WERI-Rb-1 (cell line): ENCODE measurements around the gene PIK3R1.

Source experiments
- DNase-seq: peaks from one replicate; pipeline ENCODE4 v3.0.0-alpha.2; 2020
- H3K27ac ChIP-seq: fragments of 250-450 bp; sonication (Bioruptor Pico); 2 replicates; pipeline ENCODE4 v1.5.1; 2020; ENCODE audit warnings: mild to moderate bottlenecking, moderate library complexity
- H3K27me3 ChIP-seq: fragments of 250-450 bp; sonication (Bioruptor Pico); 2 replicates; pipeline ENCODE4 v1.5.1; 2021; ENCODE audit warnings: mild to moderate bottlenecking, low read depth, moderate library complexity; ENCODE audit not compliant: insufficient read depth, severe bottlenecking
- H3K36me3 ChIP-seq: fragments of 250-450 bp; sonication (Bioruptor Pico); 2 replicates; pipeline ENCODE4 v1.5.1; 2020; ENCODE audit warnings: mild to moderate bottlenecking, moderate library complexity
- H3K4me3 ChIP-seq: 2 replicates; pipeline ENCODE4 v1.5.1; 2011; ENCODE audit warnings: low read depth, mild to moderate bottlenecking, control low read depth, low read length
- H3K9me3 ChIP-seq: fragments of 250-450 bp; sonication (Bioruptor Pico); 2 replicates; pipeline ENCODE4 v1.5.1; 2021; ENCODE audit warnings: mild to moderate bottlenecking, moderate library complexity; ENCODE audit not compliant: severe bottlenecking
- TF ChIP-seq, protein P1 (sequence below): IDR thresholded peaks from 2 replicates; pipeline ENCODE4 v1.5.1; 2011; ENCODE audit warnings: low read depth, mild to moderate bottlenecking, control low read depth, inconsistent platforms, low read length

Gene PIK3R1

DNA sequence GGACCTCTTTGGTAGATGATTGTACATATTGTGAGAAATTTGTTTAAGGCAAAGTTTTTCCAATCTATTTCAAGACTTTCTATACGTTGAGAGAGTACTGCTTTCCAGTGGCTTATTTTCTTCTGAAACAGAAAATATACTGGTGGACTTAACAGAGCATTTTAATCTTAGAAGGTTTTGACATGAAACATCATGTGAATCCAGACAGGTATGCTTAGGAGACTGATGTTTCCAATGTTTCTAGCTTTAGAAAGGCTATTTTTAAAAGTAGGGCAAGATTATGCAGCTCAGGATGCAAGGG lies 71.0 kb downstream of the PIK3R1 start:
- Histone ChIP-seq H3K4me3 (no peak overlapping the region), H3K36me3 (peaks cover 9% of the 10 kb centered on the region), H3K9me3 (no peaks in the 10 kb centered on the region), H3K27me3 (no peaks in the 10 kb centered on the region), H3K27ac (no peak overlapping the region)
- TF ChIP-seq, protein P1, sequence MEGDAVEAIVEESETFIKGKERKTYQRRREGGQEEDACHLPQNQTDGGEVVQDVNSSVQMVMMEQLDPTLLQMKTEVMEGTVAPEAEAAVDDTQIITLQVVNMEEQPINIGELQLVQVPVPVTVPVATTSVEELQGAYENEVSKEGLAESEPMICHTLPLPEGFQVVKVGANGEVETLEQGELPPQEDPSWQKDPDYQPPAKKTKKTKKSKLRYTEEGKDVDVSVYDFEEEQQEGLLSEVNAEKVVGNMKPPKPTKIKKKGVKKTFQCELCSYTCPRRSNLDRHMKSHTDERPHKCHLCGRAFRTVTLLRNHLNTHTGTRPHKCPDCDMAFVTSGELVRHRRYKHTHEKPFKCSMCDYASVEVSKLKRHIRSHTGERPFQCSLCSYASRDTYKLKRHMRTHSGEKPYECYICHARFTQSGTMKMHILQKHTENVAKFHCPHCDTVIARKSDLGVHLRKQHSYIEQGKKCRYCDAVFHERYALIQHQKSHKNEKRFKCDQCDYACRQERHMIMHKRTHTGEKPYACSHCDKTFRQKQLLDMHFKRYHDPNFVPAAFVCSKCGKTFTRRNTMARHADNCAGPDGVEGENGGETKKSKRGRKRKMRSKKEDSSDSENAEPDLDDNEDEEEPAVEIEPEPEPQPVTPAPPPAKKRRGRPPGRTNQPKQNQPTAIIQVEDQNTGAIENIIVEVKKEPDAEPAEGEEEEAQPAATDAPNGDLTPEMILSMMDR: no peak
- DNase-seq: no peak

DNA sequence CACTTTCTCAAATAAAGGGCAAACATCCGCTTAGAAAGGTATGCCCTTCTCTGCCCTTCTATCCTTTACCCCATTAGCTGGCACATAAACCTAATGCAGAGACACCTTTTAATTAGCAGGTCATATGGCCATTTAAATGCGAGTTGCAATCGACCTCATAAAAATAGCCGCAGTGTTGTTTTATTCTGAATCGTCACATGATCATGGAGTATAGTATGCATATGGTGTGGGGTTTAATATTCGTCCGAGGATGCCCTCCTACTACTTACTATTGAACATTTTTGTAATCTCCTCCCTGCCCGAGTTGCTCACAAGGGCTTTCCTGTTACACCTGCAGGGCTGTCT lies 72.0 kb downstream of the PIK3R1 start:
- H3K27ac ChIP-seq: no peak overlapping the region
- no peaks in the 10 kb centered on the region for H3K9me3 ChIP-seq
- TF ChIP-seq, protein P1: no peak
- H3K36me3 ChIP-seq: peaks cover 8% of the 10 kb centered on the region
- no peak overlapping the region for H3K4me3 ChIP-seq
- no peaks in the 10 kb centered on the region for H3K27me3 ChIP-seq
- no peak for DNase-seq

DNA sequence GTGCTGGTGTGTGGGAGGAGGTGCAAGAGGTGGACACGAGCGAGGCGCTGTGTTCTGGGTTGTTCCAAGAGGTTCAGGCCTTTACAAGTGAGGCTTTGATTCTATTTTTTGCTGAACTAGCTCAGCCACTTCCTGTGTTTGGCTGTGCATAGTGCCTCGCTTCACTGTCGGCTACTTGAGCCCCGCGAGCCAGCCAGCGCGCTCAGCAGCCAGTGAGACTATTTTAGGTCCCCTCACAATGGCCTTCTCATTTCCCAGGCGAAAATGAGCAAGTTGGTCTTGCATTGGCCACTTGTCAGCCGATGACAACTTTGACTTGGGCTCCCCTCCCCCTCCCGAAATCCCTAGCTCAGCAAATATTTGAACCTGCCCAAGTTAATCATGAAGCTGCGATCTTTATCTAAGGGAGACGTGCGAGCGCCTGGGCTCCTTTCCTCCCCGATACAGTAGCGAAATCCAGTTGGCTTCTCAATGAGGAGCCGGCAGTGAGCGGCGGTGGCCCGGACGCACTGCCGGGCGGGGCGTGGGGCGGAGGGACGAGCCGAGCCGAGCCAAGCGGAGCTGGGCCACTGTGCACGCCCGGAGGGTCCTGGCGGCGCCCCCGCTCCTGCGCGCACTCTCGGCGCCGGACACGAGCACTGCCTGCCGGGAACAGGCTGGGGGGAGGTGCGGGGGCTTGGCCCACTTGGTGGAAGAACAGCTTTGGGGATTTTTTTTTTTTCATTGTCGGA lies 72.6 kb downstream of the PIK3R1 start:
- H3K4me3 ChIP-seq: peak overlapping the region; percentile 34
- DNase-seq: peak; percentile 17
- H3K36me3 ChIP-seq: peaks cover 9% of the 10 kb centered on the region
- TF ChIP-seq, protein P1: no peak
- no peaks in the 10 kb centered on the region for H3K27me3 ChIP-seq
- H3K9me3 ChIP-seq: no peaks in the 10 kb centered on the region
- H3K27ac ChIP-seq: no peak overlapping the region

DNA sequence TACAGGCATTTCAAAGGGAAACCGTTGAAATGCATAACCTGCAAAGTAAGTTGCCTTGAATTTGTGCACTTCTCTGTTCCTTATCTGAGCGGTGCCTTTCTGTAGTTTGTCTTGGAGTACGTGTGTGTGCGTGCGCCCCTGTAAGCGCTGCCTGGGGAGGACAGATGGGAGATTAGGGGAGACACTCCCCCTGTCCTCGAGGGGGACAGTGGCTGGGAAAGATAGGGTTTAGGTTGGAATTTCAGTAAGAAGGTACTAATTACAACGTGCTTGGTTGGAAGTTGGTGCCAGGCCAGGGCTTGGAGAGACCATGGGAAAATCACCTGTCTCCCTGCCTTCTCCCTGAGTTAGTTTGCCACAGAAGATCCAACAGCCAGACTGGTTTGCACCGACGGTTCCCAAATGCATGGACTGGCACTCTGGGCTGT lies 73.2 kb downstream of the PIK3R1 start:
- H3K9me3 ChIP-seq: no peaks in the 10 kb centered on the region
- H3K4me3 ChIP-seq: peak overlapping the region; percentile 34
- TF ChIP-seq, protein P1: no peak
- H3K27me3 ChIP-seq: no peaks in the 10 kb centered on the region
- DNase-seq: no peak
- peaks cover 9% of the 10 kb centered on the region for H3K36me3 ChIP-seq
- H3K27ac ChIP-seq: no peak overlapping the region

DNA sequence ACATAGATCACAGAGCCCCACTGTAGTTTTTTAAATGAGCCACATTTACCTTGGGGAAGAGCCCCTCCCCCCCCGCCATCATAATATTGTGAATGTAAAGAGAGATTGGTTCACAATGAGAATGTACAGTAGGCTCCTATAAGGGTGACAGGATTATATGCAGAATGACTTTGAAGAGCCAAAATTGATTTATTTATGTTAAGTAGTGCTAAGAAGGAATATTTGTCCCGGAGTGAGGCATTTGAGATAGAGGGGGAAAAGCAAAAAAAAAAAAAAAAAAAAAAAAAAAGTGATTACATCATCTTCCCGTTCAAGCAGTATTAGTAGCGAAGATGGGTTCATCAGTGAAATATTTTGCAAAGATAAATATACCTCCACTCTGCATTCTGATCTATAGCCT lies 73.9 kb downstream of the PIK3R1 start:
- Histone ChIP-seq H3K27me3 (no peaks in the 10 kb centered on the region), H3K9me3 (no peaks in the 10 kb centered on the region), H3K27ac (no peak overlapping the region), H3K4me3 (no peak overlapping the region), H3K36me3 (peaks cover 13% of the 10 kb centered on the region)
- no peak for DNase-seq
- TF ChIP-seq, protein P1: no peak

DNA sequence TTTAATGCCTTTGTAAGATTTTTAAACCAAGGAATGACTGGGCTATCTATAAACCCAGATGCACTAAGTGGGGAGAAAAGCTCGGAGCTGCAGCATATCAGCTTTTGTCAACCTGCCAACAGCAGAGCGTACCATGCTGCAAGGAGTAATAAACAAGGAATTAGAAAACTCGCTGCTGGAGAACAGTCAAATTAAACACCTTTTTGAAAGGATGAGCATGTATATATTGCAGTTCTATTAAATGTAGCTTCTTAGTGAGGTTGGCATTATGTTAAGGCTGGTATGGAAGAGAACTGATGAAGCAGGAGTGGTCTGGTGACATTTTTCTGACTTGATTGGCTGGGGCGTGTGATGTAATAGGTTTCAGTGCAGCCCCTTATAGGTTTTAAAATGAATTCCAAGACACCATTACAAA lies 74.7 kb downstream of the PIK3R1 start:
- Histone ChIP-seq H3K4me3 (no peak overlapping the region), H3K27me3 (no peaks in the 10 kb centered on the region), H3K27ac (no peak overlapping the region), H3K36me3 (peaks cover 17% of the 10 kb centered on the region), H3K9me3 (no peaks in the 10 kb centered on the region)
- DNase-seq: no peak
- TF ChIP-seq, protein P1: no peak
